ENCODE measurements around the gene ANAPC15. TPM values are rescaled to one million over a fixed set of nuclear protein-coding genes. Genes with fewer than 3 reads are reported as not detected.

The ANAPC15 gene
- total RNA-seq, 2 donors from 2014 or later: 26.4 to 30.0 TPM

DNA sequence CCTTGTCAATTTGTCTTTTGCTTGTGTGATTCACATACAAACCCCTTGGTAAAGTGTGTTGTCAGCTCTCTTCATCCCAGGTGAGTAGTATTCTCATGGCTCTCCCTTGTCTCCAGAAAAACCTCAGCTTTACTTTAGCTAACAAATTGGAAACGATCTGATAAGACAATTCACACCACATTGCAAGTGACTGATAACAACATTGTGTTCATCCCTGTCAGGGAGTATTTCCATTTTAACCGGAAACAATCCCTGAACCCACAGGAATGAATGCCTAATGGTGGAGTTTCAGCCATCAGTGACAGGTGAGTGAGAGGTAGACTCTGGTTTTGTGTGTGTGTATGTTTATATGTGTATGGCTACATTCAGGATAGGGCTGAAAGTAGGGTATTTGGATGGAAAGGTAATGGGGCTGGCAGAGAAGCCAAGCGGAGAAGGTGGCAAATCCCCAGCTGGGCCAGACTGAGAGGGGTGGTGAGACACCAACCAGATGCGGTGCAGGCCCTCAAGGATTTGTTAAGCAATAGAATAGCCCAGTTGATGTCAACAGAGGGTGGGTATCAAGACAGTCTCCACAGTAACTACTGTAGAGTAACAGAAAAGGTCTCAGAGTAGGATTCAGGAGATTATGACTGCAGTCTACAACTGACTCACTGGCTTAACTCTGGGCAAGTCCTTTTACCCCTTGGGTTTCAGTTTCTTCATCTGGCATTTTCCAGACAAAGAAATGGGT lies 24.3 kb downstream of the ANAPC15 start:
- H3K9me3 ChIP-seq: no peaks in the 10 kb centered on the region
- no peak overlapping the region for H3K27ac ChIP-seq
- TF ChIP-seq, protein P1, sequence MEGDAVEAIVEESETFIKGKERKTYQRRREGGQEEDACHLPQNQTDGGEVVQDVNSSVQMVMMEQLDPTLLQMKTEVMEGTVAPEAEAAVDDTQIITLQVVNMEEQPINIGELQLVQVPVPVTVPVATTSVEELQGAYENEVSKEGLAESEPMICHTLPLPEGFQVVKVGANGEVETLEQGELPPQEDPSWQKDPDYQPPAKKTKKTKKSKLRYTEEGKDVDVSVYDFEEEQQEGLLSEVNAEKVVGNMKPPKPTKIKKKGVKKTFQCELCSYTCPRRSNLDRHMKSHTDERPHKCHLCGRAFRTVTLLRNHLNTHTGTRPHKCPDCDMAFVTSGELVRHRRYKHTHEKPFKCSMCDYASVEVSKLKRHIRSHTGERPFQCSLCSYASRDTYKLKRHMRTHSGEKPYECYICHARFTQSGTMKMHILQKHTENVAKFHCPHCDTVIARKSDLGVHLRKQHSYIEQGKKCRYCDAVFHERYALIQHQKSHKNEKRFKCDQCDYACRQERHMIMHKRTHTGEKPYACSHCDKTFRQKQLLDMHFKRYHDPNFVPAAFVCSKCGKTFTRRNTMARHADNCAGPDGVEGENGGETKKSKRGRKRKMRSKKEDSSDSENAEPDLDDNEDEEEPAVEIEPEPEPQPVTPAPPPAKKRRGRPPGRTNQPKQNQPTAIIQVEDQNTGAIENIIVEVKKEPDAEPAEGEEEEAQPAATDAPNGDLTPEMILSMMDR (IDR thresholded peaks at IDR 0.05): no peak
- no peak overlapping the region for H3K4me3 ChIP-seq
- peaks cover 0 to 12% of the 10 kb centered on the region in 2 donors for H3K4me1 ChIP-seq
- no peak for DNase-seq (ENCODE audit: low spot score)
- peaks cover 5% of the 10 kb centered on the region for H3K36me3 ChIP-seq
- H3K27me3 ChIP-seq: no peaks in the 10 kb centered on the region

DNA sequence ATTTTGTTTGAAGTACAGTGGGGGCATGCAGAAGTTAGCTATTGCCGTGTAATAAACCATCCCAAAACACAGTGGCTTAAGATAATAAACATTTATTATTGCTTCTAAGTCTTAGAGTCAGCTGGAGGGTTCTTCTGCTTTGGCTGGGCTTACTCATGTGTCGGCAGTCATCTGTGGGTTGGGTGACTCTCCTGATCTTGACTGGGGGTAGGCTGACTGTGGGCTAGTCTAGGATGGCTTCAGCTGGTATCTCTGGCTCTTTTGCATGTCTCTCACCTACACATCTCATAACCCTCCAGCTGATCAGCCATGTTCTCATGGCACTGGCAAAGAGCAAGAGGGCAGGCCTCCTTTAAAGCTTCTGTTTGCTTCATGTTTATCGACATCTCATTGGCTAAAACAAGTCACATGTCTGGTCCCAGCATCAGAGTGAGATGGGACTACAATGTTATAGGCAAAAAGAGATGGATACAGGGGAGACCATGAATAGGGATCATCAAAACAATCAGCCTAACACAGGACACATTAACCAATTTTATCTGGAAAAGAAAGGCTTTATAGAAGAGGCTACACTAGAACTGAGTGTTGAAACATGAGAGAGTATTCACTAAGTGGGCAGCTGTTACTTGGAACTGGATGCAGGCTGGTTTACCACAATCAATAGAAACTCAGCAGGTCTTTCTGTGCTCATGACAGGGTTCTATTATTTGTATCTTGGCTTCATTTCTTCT lies 26.7 kb downstream of the ANAPC15 start:
- no peaks in the 10 kb centered on the region for H3K27me3 ChIP-seq
- no peak overlapping the region for H3K27ac ChIP-seq
- no peaks in the 10 kb centered on the region for H3K9me3 ChIP-seq
- H3K36me3 ChIP-seq: peaks cover 5% of the 10 kb centered on the region
- H3K4me3 ChIP-seq: no peak overlapping the region
- DNase-seq (ENCODE audit: low spot score): no peak
- TF ChIP-seq, protein P1 (IDR thresholded peaks at IDR 0.05): no peak
- peaks cover 0 to 9% of the 10 kb centered on the region in 2 donors for H3K4me1 ChIP-seq

DNA sequence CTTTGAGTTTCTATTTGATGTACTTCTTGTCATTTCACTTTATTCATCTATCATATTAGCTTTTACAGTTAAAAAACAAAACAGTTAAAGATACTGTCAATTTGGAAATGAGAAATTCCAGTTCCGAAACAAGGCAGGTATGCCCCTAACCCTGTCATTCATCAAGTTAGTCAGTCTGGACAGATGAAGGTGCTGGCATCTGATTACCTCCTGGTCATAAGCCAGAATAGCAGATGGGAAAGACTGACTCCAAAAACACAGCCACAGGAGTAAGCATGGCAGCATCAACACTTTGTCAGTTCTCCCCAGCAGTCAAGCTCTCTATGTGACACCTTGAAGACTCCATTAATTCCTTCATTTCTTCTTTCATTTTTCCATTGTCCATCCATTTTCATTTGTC lies 27.5 kb downstream of the ANAPC15 start:
- TF ChIP-seq, protein P1 (IDR thresholded peaks at IDR 0.05): no peak
- peaks cover 5% of the 10 kb centered on the region for H3K36me3 ChIP-seq
- H3K27me3 ChIP-seq: no peaks in the 10 kb centered on the region
- H3K9me3 ChIP-seq: no peaks in the 10 kb centered on the region
- H3K27ac ChIP-seq: no peak overlapping the region
- no peak for DNase-seq (ENCODE audit: low spot score)
- peaks cover 0 to 8% of the 10 kb centered on the region in 2 donors for H3K4me1 ChIP-seq
- H3K4me3 ChIP-seq: no peak overlapping the region

DNA sequence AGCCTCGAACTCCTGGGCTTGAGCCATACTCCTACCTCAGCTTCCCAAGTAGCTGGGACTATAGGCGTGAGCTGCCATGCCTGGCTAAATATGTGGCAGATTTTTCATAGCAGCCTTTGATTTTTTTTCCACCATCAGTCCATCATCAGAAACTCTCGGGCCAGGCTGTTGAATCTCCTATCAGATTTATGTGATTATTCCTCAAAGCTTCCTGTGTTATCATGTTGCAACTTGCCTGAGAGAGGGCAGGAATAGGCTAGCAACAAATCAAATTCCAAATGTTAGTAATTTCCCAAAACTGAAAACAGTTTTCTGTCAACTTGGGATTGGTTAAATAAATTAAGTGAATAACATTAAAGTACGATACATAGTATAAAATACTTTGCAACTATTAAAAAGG lies 28.4 kb downstream of the ANAPC15 start:
- Histone ChIP-seq H3K27ac (no peak overlapping the region), H3K4me3 (no peak overlapping the region), H3K27me3 (no peaks in the 10 kb centered on the region), H3K36me3 (peaks cover 5% of the 10 kb centered on the region), H3K9me3 (no peaks in the 10 kb centered on the region), H3K4me1 (peaks cover 0 to 17% of the 10 kb centered on the region in 2 donors)
- TF ChIP-seq, protein P1 (IDR thresholded peaks at IDR 0.05): no peak
- no peak for DNase-seq (ENCODE audit: low spot score)

DNA sequence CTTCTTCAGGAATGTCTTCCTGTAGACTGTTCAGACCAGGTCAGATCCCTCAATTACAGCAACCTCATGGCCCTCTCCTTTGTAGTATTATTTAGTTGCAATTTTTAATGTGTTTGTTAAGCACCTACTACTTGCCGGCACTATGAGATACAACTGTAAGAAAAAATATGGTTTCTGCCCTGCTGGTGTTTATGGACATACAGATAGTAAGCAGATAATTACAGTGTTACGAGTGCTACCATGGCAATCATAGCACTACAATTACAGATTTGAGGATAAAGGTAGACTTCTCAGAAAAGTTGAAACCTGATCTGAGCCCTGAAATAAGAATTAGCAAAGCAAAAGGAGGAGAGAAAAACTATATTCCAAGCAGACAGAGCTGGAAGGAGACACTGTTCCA lies 29.1 kb downstream of the ANAPC15 start:
- Histone ChIP-seq H3K27ac (no peak overlapping the region), H3K4me3 (no peak overlapping the region), H3K9me3 (no peaks in the 10 kb centered on the region), H3K27me3 (no peaks in the 10 kb centered on the region), H3K36me3 (peaks cover 5% of the 10 kb centered on the region), H3K4me1 (peaks cover 0 to 23% of the 10 kb centered on the region in 2 donors)
- TF ChIP-seq, protein P1 (IDR thresholded peaks at IDR 0.05): no peak
- no peak for DNase-seq (ENCODE audit: low spot score)
